ENCODE measurements around the gene CTAGE9. TPM values are rescaled to one million over a fixed set of nuclear protein-coding genes. Genes with fewer than 3 reads are reported as not detected.

CTAGE9 gene
- total RNA-seq, 1 experiment from 2014 or later = not detected

- Histone ChIP-seq H2BK120ac (ENCODE audit: low read depth, low read length, poor library complexity, severe bottlenecking) (no peak overlapping the region), H2BK15ac (ENCODE audit: low read depth, low read length) (no peak overlapping the region), H3T11ph (ENCODE audit: low read length) (no peak overlapping the region), H2BK5ac (ENCODE audit: insufficient read length, low read length) (no peak overlapping the region), H3K9ac (ENCODE audit: extremely low read depth, insufficient read length, low read length) (no peak overlapping the region), H3K27me3 (ENCODE audit: insufficient read depth, low read length) (no peaks in the 10 kb centered on the region), H3K23ac (ENCODE audit: insufficient read length, low read depth, low read length) (no peak overlapping the region), H4K91ac (ENCODE audit: insufficient read length, low read depth, low read length) (no peak overlapping the region), H4K8ac (replicated peaks; ENCODE audit: insufficient read length, low read depth, low read length) (no peak overlapping the region), H3K27ac (ENCODE audit: insufficient read length, low read depth, low read length) (no peak overlapping the region), H4K5ac (ENCODE audit: insufficient read length, low read depth, low read length) (no peak overlapping the region), H3K79me1 (ENCODE audit: insufficient read depth, low read depth, low read length, poor library complexity, severe bottlenecking) (no peaks in the 10 kb centered on the region), H3K4me1 (ENCODE audit: insufficient read depth, low read length) (no peaks in the 10 kb centered on the region), H3K9me3 (ENCODE audit: control insufficient read depth, low read depth, low read length) (no peaks in the 10 kb centered on the region), H3K79me2 (ENCODE audit: insufficient read depth, low read length) (no peaks in the 10 kb centered on the region), H2AFZ (ENCODE audit: low read length) (no peak overlapping the region), H2BK20ac (ENCODE audit: low read depth, low read length, poor library complexity, severe bottlenecking) (no peak overlapping the region), H2AK5ac (ENCODE audit: insufficient read length, low read length) (no peak overlapping the region), H3K56ac (ENCODE audit: insufficient read length, low read depth, low read length) (no peak overlapping the region), H2BK12ac (ENCODE audit: insufficient read length, low read depth, low read length) (no peak overlapping the region), H3K14ac (ENCODE audit: insufficient read depth, low read length) (no peak overlapping the region), H3K18ac (ENCODE audit: insufficient read length, low read depth, low read length) (no peak overlapping the region), H3K4ac (ENCODE audit: low read depth, low read length) (no peak overlapping the region), H3K4me2 (ENCODE audit: insufficient read depth, insufficient read length, low read length) (no peak overlapping the region), H3K23me2 (ENCODE audit: insufficient read length, low read depth, low read length, poor library complexity, severe bottlenecking) (no peaks in the 10 kb centered on the region), H4K20me1 (ENCODE audit: control insufficient read depth, insufficient read depth, insufficient read length) (no peaks in the 10 kb centered on the region)
- no peak for TF ChIP-seq CTCF (conservative IDR thresholded peaks at IDR 0.05)
- Mint-ChIP-seq H3K4me3 (no peak overlapping the region), H3K4me1 (no peaks in the 10 kb centered on the region), H3K9me3 (no peaks in the 10 kb centered on the region), H3K27me3 (ENCODE audit: low read depth) (peaks cover 8% of the 10 kb centered on the region), H3K27ac (no peak overlapping the region), H3K36me3 (ENCODE audit: insufficient read depth in 1 of 3, low read depth in 3 of 3) (no peaks in the 10 kb centered on the region)
- DNase-seq = no peak
- WGBS (ENCODE audit: extremely low coverage, insufficient read length, low lambda C conversion rate) = no CpG with 5 or more reads among the region's 1 CpG
Observed at GRCh38 chr6:131669891-131670290, 40.9 kb downstream of the CTAGE9 start.
